Upper lobe of left lung (tissue), 4 donors: ENCODE data around the gene DMBT1.

Source experiments
- EP300 ChIP-seq, 4 donors: sonication (generic); formaldehyde crosslinking; IDR thresholded peaks; one replicate each; pipeline ENCODE4 v1.5.1; 2017; ENCODE audit warnings: antibody characterized with exemption in 4 of 4, control low read depth in 2 of 4
- POLR2A ChIP-seq, 4 donors: fragments of 450-650 bp; IDR thresholded peaks; one replicate each; pipeline ENCODE4 v1.5.1; 2016 to 2017; ENCODE audit warnings: antibody characterized with exemption in 4 of 4, mild to moderate bottlenecking in 2 of 4
- POLR2AphosphoS5 ChIP-seq, 2 donors: sonication (generic); formaldehyde crosslinking; IDR thresholded peaks; one replicate each; pipeline ENCODE4 v1.5.1; 2017; ENCODE audit warnings: antibody characterized with exemption in 2 of 2
- TF ChIP-seq, protein P1 (sequence below), 6 experiments: fragments of 450-650 bp in 4 of 6; fragments of 200-600 bp in 2 of 6; sonication (generic) in 2 of 6; IDR thresholded peaks; one replicate each; pipeline ENCODE4 v1.5.1; 2016 to 2019; ENCODE audit warnings: antibody characterized with exemption in 6 of 6

DNA sequence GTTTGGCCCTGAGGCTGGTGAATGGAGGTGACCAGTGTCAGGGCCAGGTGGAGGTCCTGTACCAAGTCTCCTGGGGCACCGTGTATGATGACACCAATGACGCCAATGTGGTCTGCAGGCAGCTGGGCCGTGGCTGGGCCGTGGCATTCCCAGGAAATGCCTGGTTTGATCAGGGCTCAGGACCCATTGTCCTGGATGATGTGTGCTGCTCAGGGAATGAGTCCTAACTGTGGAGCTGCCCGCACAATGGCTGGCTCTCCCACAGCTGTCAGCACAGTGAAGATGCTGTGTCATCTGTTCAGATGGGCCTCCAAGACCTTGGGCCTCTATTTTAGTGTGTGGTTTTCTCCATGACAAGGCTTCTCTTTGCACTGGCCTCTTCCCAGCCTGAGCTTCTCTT is 64.0 kb downstream of the DMBT1 start:
- TF ChIP-seq, protein P1, sequence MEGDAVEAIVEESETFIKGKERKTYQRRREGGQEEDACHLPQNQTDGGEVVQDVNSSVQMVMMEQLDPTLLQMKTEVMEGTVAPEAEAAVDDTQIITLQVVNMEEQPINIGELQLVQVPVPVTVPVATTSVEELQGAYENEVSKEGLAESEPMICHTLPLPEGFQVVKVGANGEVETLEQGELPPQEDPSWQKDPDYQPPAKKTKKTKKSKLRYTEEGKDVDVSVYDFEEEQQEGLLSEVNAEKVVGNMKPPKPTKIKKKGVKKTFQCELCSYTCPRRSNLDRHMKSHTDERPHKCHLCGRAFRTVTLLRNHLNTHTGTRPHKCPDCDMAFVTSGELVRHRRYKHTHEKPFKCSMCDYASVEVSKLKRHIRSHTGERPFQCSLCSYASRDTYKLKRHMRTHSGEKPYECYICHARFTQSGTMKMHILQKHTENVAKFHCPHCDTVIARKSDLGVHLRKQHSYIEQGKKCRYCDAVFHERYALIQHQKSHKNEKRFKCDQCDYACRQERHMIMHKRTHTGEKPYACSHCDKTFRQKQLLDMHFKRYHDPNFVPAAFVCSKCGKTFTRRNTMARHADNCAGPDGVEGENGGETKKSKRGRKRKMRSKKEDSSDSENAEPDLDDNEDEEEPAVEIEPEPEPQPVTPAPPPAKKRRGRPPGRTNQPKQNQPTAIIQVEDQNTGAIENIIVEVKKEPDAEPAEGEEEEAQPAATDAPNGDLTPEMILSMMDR (IDR thresholded peaks at IDR 0.05) = no peak
- TF ChIP-seq POLR2A (IDR thresholded peaks at IDR 0.05) (no peak), POLR2AphosphoS5 (IDR thresholded peaks at IDR 0.05) (no peak), EP300 (IDR thresholded peaks at IDR 0.05) (no peak)
